Measurements from ENCODE around the gene CENPP.

CENPP gene

DNA sequence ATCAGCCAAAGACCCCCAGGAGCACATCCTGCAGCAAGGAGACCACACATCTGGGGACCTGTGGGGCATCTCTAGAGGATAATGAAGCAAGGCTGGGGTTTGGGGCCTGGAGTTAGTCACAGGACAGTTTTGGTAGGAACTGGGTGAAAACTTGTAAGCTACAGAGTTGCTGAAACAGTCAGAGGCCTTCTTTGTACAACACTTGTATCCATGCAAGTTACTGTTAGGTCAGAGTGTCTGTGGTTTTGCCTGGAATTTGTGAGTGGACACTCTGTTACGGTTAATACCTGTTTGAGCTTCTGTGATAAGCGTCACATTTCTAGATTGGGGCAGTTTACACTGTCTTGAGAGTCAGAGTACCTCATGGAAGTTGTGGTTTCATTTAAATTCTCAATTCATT is 179.1 kb downstream of the CENPP start:
- DNase-seq (ENCODE audit: low read depth in 1 of 2, low spot score in 1 of 2), result no peak

DNA sequence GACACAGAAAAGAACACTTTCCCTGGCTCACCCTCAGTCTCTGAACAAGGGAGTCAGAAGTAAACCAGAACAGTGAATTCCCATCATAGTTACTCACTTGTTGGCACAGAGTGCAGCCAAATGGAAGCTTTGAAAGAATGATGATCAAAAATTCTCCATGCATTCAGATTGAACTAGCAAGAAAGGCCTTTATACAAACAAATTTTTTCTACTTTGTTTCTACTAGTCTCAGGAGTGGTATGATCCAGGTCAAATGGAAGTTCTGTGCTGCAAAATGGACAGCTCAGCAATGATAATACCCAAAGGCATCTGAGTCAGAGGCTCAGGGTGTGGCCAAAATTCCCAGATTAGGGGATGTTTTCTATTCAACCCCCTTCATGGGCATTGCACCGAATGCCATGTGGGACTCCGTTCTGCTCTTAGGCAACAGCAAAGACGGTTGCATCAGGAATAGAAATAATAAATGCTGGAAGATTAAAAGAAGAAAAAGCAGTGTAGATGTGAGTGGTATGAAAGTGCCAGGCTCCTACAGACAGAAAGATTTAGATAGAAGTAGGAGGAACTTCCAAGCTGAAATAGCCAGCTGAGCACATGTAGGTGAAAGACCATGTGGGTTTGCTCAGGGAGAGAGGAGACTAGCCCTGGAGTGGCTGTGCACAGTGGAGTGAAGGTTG is 180.6 kb downstream of the CENPP start:
- DNase-seq (ENCODE audit: low read depth in 1 of 2, low spot score in 1 of 2), result no peak

DNA sequence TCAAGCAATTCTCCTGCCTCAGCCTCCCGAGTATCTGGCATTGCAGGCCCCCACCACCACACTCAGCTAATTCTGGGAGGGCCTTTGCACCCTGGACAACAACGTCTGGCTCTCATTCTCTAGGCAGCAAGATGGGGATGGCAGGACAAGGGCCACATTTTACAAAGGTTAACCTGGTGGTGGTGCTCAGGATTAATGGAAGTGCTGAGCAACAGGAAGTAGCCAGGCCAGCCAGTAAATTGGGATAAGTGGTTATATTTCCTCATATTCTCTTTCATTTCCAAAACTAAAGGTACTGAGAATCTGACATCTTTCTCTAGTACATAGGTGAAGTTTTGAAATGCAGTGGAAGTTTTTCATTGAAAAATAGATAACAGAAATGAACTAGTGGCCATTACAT is 181.3 kb downstream of the CENPP start:
- DNase-seq (ENCODE audit: low read depth in 1 of 2, low spot score in 1 of 2), result no peak

DNA sequence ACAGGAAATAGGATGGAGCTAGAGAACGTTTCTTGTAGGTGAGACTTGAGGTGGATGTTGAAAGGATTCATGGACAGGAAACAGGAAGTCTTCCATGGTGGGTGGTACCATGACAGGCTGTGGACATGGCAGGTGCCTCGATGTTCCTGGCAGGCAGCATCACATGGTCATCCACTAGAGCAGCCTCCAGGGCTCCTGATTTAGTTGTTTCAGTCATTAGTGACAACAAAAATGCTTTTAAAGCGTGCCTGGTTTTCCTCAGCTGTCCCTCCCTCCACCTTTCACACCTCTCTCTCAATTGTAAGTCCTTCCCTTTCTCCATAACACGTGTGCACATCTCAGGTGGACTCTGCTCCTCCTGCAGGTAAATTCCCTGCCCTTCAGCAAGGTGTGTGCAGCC is 181.7 kb downstream of the CENPP start:
- DNase-seq (ENCODE audit: low read depth in 1 of 2, low spot score in 1 of 2), result no peak

DNA sequence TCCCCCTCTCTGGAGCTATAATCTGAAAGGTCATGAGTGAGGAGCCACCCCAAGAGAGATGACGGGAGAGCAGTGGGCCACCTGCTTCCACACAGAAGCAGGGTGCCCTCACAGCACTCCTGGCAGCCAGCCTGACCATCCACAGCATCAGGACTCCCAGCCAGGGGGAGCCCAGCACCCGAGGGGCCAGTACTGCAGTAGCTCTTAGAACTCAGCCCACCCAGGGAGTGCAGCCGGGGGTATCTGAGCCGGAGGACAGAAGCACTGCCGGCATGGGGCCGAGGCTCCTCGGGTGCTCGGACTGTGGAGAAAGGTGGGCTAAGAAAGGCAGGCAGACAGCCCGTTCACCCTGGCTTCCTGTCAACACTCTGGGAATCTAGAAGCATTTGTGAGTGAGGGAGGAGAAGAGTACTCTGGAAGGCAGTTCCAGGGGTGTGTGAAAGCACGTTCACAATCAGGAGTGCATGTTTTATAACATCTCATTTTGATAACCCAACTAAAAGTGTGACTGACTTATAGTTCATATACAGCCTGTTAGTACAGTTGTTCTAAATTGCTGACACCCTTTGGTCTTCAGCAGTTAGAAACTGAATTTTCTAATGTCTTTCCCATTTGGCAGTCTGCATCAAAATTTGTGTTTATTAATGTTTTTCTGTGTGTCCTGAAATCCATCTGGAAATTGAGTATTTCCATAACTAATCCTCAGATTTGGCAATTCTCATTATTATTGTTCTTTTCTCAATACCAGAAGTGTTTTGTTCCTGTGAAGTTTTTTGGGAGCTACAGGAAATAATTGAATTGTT is 182.5 kb downstream of the CENPP start:
- no peak for DNase-seq (ENCODE audit: low read depth in 1 of 2, low spot score in 1 of 2)

DNA sequence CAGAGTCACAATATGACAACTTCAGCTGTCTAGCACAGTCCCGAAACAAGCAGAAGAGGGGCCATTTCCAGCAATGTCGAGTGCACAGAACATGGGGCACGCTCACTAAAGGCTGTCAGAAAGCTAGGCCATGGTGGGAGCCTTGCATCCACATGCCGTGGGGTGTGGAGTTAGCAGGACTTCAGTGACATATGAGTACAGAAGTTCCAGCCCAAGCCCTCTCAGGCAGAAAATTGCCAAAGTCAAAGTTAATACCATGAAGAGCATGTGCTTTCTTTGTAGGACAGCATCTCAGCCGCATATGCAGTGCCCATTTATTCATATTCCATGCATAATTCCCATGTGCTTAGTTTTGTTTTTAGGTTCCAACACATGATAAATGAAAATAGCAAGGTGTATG is 183.3 kb downstream of the CENPP start:
- no peak for DNase-seq (ENCODE audit: low read depth in 1 of 2, low spot score in 1 of 2)

DNA sequence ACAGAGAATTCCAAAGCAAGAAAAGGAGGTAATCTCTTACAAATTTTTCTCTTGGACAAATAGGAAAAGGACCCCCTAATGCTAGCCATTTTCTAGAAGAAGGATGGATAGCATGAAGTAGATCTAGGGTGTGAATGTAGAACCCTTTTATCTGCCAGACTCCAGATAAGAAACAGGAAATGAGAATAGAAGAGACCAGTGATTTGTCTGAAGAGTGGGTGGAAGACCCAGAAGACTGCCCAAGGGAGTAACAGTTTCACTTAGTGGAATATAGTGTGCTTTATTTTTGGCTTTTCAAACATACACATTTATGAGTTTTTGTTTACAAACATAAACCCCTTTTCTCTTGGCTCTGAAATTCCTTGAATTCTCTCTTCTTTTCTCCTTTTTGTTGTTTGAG is 185.0 kb downstream of the CENPP start:
- DNase-seq (ENCODE audit: low read depth in 1 of 2, low spot score in 1 of 2), result no peak

DNA sequence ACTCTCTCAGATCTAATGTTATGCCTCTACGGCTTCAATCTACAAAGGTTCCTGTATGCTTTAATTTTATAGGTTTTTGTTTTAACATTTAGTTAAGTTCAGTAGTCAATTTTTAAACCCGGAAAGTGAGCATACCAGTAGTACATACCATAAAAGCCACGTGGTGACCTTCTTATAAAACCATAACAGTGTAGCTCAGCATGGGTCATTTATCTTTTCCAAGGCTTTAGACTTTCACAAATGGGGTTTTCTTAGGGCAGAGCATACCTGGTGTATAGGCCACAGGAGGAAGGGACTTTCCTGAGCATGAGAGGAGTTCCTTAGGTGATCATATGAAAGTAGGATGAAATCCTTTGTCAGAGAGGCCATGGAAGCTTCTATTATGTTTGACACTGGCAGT is 186.9 kb downstream of the CENPP start:
- no peak for DNase-seq (ENCODE audit: low read depth in 1 of 2, low spot score in 1 of 2)

DNA sequence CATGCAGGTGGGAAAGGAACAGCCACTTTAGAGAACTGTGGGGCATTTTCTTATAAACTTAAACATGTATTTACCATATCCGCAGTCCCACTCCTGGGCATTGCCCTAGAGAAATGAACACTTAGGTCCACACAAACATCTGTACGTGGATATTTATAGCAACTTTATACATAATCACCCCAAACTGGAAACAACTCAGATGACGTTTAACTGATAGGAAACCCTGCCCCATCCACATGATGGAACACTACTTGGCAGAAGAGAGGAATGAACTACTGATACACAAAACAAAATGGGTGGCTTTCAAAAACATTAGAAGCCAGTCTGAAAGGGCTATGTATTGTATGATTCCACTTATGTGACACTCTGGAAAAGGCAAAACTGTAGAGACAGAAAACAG is 187.6 kb downstream of the CENPP start:
- no peak for DNase-seq (ENCODE audit: low read depth in 1 of 2, low spot score in 1 of 2)

DNA sequence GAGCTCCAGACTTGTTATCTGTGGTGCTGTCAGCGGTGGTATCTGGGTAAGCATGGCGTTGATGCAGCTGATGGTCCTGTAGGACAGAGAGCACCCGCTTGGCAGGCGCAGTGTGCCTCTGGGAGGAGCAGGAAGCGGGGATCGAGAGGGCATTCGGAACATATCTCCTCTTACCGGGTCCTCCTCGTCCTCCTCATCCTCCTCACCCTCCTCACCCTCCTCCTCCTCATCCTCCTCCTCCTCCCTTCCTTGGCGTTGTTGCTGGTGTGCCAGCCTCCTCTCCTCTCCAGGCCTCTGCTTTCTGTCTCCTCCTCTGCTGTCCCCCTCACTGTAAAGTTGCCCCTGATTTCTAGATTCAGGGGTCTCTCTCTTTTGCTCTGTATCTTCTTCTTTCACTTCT is 188.9 kb downstream of the CENPP start:
- DNase-seq (ENCODE audit: low read depth in 1 of 2, low spot score in 1 of 2), result no peak

DNA sequence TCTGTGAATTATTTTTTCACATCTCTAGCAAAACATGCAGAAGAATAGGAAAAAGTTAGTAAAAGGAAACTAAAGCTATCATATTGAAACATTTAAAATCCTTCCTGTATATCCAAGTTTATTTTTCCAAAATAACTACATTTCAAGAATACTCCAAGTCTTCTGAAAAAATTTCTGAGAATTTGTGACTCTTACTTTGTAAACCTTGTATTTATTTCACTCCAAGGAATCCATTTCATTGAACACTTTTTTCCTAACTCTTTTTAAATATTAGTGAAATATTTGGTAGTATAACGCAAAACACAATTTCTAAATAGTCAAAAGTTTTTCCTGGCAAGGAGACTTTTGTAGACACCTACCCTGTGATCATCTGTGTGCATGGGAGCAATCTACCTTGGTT is 190.8 kb downstream of the CENPP start:
- DNase-seq (ENCODE audit: low read depth in 1 of 2, low spot score in 1 of 2), result no peak

DNA sequence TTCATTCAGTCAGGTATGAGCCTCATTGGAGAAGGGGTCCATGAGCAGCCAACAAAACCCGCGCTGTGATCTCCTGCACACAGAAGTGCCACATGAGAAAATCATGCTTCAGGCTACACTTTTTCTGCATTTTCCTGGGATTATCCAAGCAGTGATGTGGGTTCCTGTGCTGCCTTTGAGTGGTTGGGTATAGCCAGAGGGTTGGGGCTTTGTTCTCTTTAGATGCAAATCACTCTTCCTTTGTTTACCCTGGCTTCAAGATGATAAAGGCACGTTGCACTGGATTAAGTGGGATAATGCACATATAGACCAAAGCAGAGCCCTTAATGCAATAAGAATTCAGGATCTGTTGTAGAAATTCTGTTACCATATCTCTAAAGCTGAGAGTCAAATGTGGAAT is 191.3 kb downstream of the CENPP start:
- no peak for DNase-seq (ENCODE audit: low read depth in 1 of 2, low spot score in 1 of 2)

DNA sequence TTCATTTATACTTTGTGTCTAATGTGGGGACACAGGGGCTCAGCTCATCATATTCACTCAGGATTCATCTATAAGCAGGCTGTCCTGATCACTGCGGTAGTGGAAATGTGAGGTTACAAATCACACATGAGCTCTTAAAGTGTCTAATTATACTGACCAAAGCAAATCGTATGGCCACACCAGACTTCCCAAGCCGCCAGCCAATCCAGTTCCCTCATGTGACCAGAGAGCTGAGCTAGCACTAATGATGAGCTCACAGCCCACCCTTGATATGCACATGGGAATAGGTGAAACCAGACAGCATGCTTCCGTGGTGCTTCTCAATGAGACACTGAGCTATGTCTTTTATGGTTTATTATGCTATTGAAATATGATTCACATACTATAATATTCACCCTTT is 192.4 kb downstream of the CENPP start:
- DNase-seq (ENCODE audit: low read depth in 1 of 2, low spot score in 1 of 2), result no peak

DNA sequence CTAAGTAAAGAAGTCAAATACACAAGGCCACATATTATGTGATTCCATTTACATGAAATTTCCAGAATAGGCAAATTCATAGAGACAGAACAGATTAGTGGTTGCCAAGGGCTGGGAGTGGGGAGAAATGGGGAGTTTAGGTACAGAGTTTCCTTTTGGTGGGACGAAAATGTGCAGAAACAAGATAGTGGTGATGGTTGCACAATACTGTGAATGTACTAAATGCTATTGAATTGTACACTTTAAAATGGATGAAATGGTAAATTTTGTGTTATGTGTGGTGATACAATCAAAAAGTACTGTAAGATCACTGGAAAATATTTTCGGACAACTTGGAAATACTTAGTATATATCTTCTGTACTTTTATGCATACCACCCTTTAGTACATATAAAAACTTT is 195.1 kb downstream of the CENPP start:
- DNase-seq (ENCODE audit: low read depth in 1 of 2, low spot score in 1 of 2), result no peak

DNA sequence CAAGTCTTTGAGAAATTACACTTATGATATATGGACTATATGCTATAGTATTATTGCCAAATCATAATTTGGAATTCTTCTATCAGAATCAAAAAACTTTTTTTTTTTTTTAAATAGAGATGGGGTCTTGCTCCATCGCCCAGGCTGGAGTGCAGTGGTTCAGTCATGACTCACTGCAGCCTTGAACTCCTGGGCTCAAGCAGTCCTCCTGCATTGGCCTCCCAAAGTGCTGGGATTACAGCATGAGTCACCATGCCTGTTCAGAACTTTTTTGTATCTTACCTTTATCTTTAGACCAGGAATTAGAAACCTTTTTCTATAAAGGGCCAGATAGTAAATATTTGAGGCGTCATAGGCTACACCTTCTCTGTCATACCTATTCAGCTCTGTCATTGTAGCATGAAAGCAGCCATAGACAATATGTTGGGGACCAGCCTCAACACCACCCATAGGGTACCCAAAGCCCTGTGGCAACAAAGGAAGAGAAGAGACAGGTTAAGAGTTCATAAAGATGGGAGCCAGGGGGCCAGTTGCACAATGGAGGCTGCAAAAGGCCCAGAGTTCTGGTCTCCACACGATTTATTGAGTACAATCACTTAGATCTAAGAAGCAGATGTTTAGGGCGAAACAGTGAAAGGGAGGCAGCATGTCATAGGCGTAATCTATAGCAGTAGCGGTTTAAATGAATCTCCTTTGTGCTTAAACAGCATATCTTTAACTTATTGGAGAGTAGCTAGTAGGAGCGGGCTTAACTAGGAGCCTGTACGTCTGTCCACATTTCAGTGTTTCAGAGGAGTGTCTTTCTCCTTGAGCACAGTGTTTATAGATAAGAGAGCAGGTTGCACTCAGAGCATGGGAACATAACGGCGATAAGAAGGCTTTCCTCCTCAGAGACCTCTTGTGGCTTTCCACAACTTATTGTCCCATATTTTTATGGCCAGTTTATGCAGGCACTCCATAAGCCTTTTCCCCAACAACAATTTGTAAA is 197.5 kb downstream of the CENPP start:
- no peak for DNase-seq (ENCODE audit: low read depth in 1 of 2, low spot score in 1 of 2)

DNA sequence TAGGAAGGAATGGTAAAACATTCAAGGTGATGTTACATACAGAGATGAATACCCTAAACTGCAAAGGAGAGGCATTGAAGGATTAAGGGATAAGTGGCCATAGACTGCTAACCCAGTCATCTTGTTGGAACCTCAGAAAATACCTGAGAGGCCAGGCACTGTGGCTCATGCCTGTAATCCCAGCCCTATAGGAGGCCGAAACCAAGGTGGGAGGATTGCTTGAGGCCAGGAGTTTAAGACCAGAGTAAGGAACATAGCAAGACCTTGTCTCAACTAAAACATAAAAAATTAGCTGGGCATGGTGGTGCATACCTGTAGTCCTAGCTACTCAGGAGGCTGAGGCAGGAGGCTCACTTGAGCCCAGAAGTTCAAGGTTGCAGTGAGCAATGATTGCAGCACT is 199.1 kb downstream of the CENPP start:
- no peak for DNase-seq (ENCODE audit: low read depth in 1 of 2, low spot score in 1 of 2)

DNA sequence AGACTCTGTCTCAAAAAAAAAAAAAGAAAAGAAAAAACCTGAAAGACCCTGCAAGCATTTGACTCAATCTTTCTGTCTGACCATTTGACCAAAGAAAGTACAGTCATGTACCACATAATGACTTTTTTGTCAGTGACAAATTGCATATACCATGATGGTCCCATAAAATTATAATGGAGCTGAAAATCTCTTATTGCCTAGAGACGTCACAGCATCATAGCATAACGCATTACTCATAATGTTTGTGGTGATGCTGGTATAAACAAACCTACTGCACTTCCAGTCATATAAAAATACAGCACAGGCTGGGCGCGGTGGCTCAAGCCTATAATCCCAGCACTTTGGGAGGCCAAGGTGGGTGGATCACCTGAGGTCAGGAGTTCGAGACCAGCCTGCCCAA is 199.6 kb downstream of the CENPP start:
- no peak for DNase-seq (ENCODE audit: low read depth in 1 of 2, low spot score in 1 of 2)

DNA sequence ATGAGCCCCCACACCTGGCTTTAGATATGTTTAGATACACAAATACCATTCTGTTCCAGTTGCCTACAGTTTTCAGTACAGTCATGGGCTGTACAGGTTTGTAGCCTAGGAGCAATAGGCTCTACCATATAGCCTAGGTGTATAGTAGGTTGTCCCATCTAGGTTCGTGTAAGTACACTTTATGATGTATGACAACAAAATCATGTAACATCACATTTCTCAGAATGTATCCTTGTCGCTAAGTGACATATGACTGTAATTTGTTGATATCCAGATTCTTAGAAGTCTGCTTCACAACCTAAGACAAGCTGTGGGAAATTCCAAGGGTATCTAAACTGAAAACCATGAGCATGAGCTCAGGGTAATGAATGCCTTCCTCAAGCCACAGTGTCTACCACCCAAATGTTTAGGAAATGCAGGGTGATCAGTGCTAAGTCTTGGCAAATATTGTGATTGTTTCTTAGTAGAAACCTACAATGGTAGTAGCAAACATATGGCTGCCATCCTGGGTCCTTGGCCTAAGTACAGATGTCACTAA is 201.6 kb downstream of the CENPP start:
- no peak for DNase-seq (ENCODE audit: low read depth in 1 of 2, low spot score in 1 of 2)

DNA sequence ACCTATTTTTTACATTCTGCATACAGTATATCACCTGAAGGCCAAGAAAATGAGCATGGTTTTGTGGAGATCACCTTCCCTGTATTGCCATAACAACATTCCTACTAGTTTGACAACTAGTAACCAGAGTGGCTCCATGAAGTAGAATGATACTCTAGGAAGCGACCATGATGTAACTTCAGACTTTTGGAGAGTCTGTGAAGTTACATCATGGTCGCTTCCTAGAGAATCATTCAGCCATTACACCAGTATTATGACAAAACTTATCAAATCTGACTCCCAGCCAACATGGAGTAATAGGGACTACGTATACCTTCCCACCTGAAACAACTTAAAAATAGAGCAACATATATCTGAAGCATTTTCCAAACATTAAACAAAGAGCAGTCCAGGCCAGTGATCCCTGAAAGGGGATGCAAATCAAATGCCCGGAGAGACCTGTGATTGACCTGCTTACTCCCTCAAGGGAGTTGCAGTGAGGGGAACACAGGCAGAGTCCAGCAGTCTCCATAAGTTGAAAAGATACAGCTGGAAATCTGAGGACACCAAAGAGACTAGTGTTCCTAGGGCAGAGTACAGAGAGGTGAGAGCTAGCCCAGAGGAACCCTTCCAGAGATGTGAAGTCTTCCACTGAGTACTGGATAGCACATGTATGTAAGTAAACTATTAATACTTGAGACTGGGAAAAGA is 202.2 kb downstream of the CENPP start:
- no peak for DNase-seq (ENCODE audit: low read depth in 1 of 2, low spot score in 1 of 2)

DNA sequence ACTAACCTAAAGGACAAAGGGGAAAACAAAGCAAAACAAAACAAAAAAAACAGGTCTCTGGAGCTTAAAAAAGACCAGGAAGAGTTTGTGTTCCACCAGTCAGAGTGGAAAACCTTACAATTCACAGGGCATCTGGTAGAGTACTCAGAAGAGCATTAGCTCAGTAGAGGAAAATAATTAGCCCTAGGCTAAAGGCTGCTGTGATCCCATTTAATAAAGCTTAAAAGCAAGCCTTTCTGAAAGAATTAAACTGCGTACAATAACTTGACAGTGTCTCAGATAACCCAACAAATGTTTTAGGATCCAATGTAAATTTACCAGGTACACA is 202.7 kb downstream of the CENPP start:
- DNase-seq (ENCODE audit: low read depth in 1 of 2, low spot score in 1 of 2), result no peak

DNA sequence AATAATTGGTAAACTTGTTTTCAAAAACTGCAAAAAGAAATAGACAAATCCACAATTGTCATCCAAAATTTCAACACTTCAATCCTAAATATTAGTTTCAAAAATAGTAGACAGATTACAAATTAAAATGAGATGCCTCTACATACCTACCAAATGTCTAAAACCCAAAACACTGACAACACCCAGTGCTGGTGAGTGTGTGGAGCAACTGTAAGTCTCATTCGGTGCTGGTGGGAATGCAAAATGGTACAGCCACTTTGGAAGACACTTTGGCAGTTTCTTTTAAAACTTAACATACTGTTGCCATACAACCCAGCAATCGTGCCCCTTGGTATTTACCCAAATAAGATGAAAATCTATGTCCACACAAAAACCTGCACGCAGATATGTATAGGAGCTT is 203.4 kb downstream of the CENPP start:
- DNase-seq (ENCODE audit: low read depth in 1 of 2, low spot score in 1 of 2), result no peak

Data from activated CD4-positive, alpha-beta T cell treated with anti-CD3 and anti-CD28 coated beads, Interleukin-2, amount 50 U/mL, for 24 hours (primary cell).